ENCODE measurements around the gene SLAMF7.
A peak's percentile ranks its signal among the peaks of the same experiment; 100 is the strongest.

Gene SLAMF7

GRCh38 chr1:160720356-160721085 lies 18.5 kb upstream of the SLAMF7 start:
- in situ Hi-C loops (cut with HindIII; ENCODE audit: low sequenced_read_pairs): no loop called here
- no peak for TF ChIP-seq CTCF (IDR thresholded peaks at IDR 0.05; ENCODE audit: low read depth, low read length)
- no peak for DNase-seq (ENCODE audit: low read depth, low spot score)
- H3K4me3 ChIP-seq (ENCODE audit: low read depth, low read length): no peak overlapping the region

- in situ Hi-C loops (cut with HindIII; ENCODE audit: low sequenced_read_pairs): no loop called here
- H3K4me3 ChIP-seq (ENCODE audit: low read depth, low read length): no peak overlapping the region
- DNase-seq (ENCODE audit: low read depth, low spot score): no peak
- no peak for TF ChIP-seq CTCF (IDR thresholded peaks at IDR 0.05; ENCODE audit: low read depth, low read length)
Observed at GRCh38 chr1:160721473-160721872, 17.6 kb upstream of the SLAMF7 start.

DNA sequence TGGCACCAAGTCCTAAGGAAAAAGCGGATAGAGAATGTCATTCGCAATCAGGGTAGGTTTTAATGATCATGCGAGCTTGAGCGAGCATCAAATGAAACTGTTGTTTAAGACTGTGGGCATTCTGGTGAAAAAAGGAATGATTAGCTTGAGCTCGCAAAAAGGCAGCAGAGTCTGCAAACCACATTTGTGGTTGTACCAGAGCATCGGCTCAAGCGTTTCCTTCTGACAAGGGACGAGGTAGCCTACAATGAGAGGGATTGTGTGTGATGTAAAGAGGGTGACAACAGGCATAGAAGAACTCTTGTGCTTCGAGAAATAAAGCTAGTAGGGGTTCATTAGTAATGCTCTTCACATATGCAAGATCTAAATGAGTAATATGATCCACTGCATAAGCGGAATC lies 16.3 kb upstream of the SLAMF7 start:
- H3K4me3 ChIP-seq (ENCODE audit: low read depth, low read length): no peak overlapping the region
- no peak for DNase-seq (ENCODE audit: low read depth, low spot score)
- TF ChIP-seq CTCF (IDR thresholded peaks at IDR 0.05; ENCODE audit: low read depth, low read length): no peak
- in situ Hi-C loops (cut with HindIII; ENCODE audit: low sequenced_read_pairs): no loop called here

DNA sequence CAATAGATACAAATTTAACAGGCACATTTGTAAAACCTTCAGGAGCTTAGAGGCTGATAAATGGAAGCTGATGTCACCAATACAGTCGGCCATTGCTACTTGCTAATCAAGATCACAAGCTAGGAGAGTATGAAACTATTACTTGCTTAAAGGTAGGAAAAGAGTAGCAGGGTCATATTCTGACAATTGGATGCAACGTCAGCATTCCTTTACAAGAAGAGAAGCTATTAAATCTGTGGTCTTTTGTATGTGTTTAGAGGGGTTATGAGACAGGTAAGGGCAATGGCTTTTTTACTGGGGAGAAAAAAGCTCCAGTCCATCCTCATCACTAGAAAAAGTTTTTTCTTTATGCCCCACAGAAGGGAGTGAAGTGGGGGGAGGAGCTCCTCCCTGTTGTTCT lies 15.7 kb upstream of the SLAMF7 start:
- no peak overlapping the region for H3K4me3 ChIP-seq (ENCODE audit: low read depth, low read length)
- no peak for TF ChIP-seq CTCF (IDR thresholded peaks at IDR 0.05; ENCODE audit: low read depth, low read length)
- DNase-seq (ENCODE audit: low read depth, low spot score): no peak
- in situ Hi-C loops (cut with HindIII; ENCODE audit: low sequenced_read_pairs): no loop called here

DNA sequence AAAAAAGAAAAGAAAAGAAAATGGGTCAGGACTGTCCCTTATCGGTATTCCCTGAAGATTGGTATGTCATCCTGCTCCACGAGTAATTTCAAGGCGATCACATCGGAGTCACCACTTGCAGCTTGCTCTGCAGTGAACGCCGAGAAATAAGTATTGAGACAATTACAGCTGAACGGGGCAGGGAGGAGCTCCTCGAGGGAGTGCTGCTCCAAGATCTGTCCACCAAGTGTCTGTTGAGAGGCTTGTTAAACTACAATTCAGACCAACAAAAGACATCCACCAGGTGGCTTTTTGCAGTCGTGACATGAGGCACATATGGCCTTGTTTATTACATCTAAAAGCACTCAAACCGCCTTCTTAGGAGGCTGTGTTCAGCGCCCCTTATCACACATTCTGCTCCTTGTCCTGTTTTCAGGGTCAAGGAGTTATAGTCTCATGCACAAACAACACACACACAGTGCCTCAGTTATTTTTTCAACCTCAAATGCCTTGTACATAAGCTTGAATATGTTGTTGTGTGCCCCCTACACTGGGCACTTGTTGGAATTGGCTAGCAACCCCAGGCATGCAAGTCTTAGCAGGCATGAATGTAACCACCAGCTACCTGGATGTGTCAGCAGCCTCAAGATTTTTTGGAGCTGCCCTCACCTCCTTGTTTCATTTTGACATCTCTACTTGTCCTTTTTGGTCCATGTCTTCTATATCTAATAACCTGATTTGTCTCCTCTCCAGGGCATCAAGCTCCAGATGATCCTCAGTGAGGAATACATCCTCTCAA lies 14.4 kb upstream of the SLAMF7 start:
- no peak for TF ChIP-seq CTCF (IDR thresholded peaks at IDR 0.05; ENCODE audit: low read depth, low read length)
- no peak for DNase-seq (ENCODE audit: low read depth, low spot score)
- no peak overlapping the region for H3K4me3 ChIP-seq (ENCODE audit: low read depth, low read length)
- in situ Hi-C loops (cut with HindIII; ENCODE audit: low sequenced_read_pairs): no loop called here

- peak; percentile 2 for DNase-seq (ENCODE audit: low read depth, low spot score)
- in situ Hi-C loops (cut with HindIII; ENCODE audit: low sequenced_read_pairs): no loop called here
- no peak for TF ChIP-seq CTCF (IDR thresholded peaks at IDR 0.05; ENCODE audit: low read depth, low read length)
- no peak overlapping the region for H3K4me3 ChIP-seq (ENCODE audit: low read depth, low read length)
Observed at GRCh38 chr1:160726114-160726497, 12.9 kb upstream of the SLAMF7 start.
